ENCODE results near the gene CSMD2.

- TF ChIP-seq CTCF (IDR thresholded peaks at IDR 0.05) (no peak), POLR2A (IDR thresholded peaks at IDR 0.05) (no peak)
Measured at GRCh38 chr1:33948291-33948690, 216.7 kb downstream of the CSMD2 start.
